ENCODE measurements around the gene CFAP57.

DNA sequence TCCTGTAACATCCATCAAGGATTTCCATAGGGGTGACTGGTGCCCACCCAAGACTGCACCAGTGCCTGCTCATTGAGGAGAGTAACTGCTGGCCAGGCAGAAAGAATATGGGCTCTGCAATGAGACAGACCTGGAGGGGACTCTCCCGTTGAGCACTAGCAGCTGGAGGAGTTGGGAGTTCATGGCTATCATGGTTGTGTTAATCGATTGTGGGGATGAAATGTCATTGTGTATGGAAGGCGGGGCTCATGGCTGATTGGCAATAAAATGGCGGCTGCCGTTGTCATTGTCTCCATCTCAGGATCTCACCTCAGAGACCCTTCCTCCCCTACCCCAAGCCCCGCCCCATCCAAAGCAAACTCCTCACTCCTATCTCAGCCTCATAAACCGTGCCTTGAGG lies 101.6 kb downstream of the CFAP57 start:
- no peak for TF ChIP-seq EZH2phosphoT487 (IDR thresholded peaks at IDR 0.05; ENCODE audit: borderline replicate concordance)
- TF ChIP-seq, protein P1, sequence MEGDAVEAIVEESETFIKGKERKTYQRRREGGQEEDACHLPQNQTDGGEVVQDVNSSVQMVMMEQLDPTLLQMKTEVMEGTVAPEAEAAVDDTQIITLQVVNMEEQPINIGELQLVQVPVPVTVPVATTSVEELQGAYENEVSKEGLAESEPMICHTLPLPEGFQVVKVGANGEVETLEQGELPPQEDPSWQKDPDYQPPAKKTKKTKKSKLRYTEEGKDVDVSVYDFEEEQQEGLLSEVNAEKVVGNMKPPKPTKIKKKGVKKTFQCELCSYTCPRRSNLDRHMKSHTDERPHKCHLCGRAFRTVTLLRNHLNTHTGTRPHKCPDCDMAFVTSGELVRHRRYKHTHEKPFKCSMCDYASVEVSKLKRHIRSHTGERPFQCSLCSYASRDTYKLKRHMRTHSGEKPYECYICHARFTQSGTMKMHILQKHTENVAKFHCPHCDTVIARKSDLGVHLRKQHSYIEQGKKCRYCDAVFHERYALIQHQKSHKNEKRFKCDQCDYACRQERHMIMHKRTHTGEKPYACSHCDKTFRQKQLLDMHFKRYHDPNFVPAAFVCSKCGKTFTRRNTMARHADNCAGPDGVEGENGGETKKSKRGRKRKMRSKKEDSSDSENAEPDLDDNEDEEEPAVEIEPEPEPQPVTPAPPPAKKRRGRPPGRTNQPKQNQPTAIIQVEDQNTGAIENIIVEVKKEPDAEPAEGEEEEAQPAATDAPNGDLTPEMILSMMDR (conservative IDR thresholded peaks at IDR 0.05; ENCODE audit: low read length): no peak
